GM23338 (cell line): ENCODE data around the gene TMEM271. TPM values are rescaled to one million over a fixed set of nuclear protein-coding genes. Genes with fewer than 3 reads are reported as not detected.

ENCODE experiments used
- ATAC-seq: fragments of 200-7000 bp; cut with Tn5 transposase; 3 replicates; pipeline ENCODE4 v1.9.1; 2020
- DNase-seq: peaks from one replicate; pipeline ENCODE4 v3.0.0-alpha.2; 2015; ENCODE audit warnings: low spot score
- H2AFZ ChIP-seq: fragments of 200-600 bp; sonication (generic); 2 replicates; pipeline ENCODE4 v1.8.0; 2016; ENCODE audit warnings: antibody characterized with exemption, mild to moderate bottlenecking, moderate library complexity
- H3F3A ChIP-seq: fragments of 200-600 bp; sonication (generic); replicated peaks from 2 replicates; pipeline ENCODE4 v1.8.0; 2017; ENCODE audit warnings: antibody characterized with exemption, mixed run types, low read depth
- H3K27ac ChIP-seq: fragments of 200-600 bp; sonication (generic); 2 replicates; pipeline ENCODE4 v1.6.1; 2016; ENCODE audit warnings: low read depth
- H3K27me3 ChIP-seq: fragments of 200-600 bp; sonication (generic); 2 replicates; pipeline ENCODE4 v1.8.0; 2016; ENCODE audit warnings: mild to moderate bottlenecking, mixed run types, moderate library complexity; ENCODE audit not compliant: insufficient read depth
- H3K36me3 ChIP-seq: fragments of 200-600 bp; sonication (generic); 2 replicates; pipeline ENCODE4 v1.8.0; 2016; ENCODE audit warnings: mild to moderate bottlenecking; ENCODE audit not compliant: insufficient read depth
- H3K4me1 ChIP-seq: fragments of 200-600 bp; sonication (generic); 2 replicates; pipeline ENCODE4 v1.8.0; 2016; ENCODE audit warnings: mild to moderate bottlenecking, moderate library complexity; ENCODE audit not compliant: insufficient read depth
- H3K4me2 ChIP-seq: fragments of 200-600 bp; sonication (generic); 2 replicates; pipeline ENCODE4 v1.7.1; 2017; ENCODE audit warnings: mixed run types
- H3K4me3 ChIP-seq: fragments of 200-600 bp; sonication (generic); 2 replicates; pipeline ENCODE4 v1.6.1; 2016; ENCODE audit warnings: mixed run types
- H3K79me2 ChIP-seq: fragments of 200-600 bp; sonication (generic); replicated peaks from 2 replicates; pipeline ENCODE4 v1.8.0; 2017; ENCODE audit warnings: mild to moderate bottlenecking; ENCODE audit not compliant: insufficient read depth
- H3K9me2 ChIP-seq: fragments of 200-600 bp; sonication (generic); 2 replicates; pipeline ENCODE4 v1.8.0; 2017; ENCODE audit not compliant: insufficient read depth
- H4K20me1 ChIP-seq: fragments of 200-600 bp; sonication (generic); replicated peaks from 2 replicates; pipeline ENCODE4 v1.8.0; 2017; ENCODE audit warnings: mild to moderate bottlenecking; ENCODE audit not compliant: insufficient read depth
- H3K27ac Mint-ChIP-seq: 2 replicates; pipeline ENCODE4 v1.8.0; 2020; ENCODE audit warnings: inconsistent platforms, mild to moderate bottlenecking, moderate library complexity, mixed read lengths
- H3K27me3 Mint-ChIP-seq: 3 replicates; pipeline ENCODE4 v1.8.0; 2022; ENCODE audit warnings: low read depth, mild to moderate bottlenecking, moderate library complexity, mixed read lengths, inconsistent platforms; ENCODE audit not compliant: insufficient read depth, poor library complexity
- H3K36me3 Mint-ChIP-seq: 3 replicates; pipeline ENCODE4 v1.8.0; 2021; ENCODE audit warnings: low read depth, mild to moderate bottlenecking, inconsistent platforms, moderate library complexity, mixed read lengths
- H3K4me1 Mint-ChIP-seq: 3 replicates; pipeline ENCODE4 v1.8.0; 2020; ENCODE audit warnings: mild to moderate bottlenecking, inconsistent platforms, mixed read lengths
- H3K4me3 Mint-ChIP-seq: 3 replicates; pipeline ENCODE4 v1.8.0; 2021; ENCODE audit warnings: moderate library complexity, mild to moderate bottlenecking, inconsistent platforms, mixed read lengths
- H3K9me3 Mint-ChIP-seq: 3 replicates; pipeline ENCODE4 v1.8.0; 2020; ENCODE audit warnings: moderate library complexity, mild to moderate bottlenecking, inconsistent platforms, mixed read lengths
- CREB1 ChIP-seq: fragments of 250-450 bp; sonication (Bioruptor Pico); IDR thresholded peaks from 2 replicates; pipeline ENCODE4 v1.5.0; 2020; ENCODE audit warnings: low read depth, mild to moderate bottlenecking, moderate library complexity
- CTCF ChIP-seq, 2 experiments: fragments of 200-600 bp in 1 of 2; sonication (generic) in 1 of 2; conservative IDR thresholded peaks; 2 replicates each; pipeline versions ENCODE4 v1.5.1 to v1.6.1; 2016 to 2017; ENCODE audit warnings: antibody characterized with exemption in 2 of 2, low read depth in 2 of 2, mild to moderate bottlenecking in 2 of 2, moderate library complexity in 1 of 2
- ETS1 ChIP-seq: IDR thresholded peaks from 2 replicates; pipeline ENCODE4 v1.6.1; 2016; ENCODE audit warnings: antibody characterized with exemption
- EZH2 ChIP-seq: fragments of 200-600 bp; sonication (generic); IDR thresholded peaks from one replicate; pipeline ENCODE4 v1.8.0; 2017; ENCODE audit warnings: antibody characterized with exemption, mild to moderate bottlenecking, low read depth; ENCODE audit not compliant: unreplicated experiment
- JUNB ChIP-seq: IDR thresholded peaks from one replicate; pipeline ENCODE4 v1.6.1; 2016; ENCODE audit warnings: antibody characterized with exemption; ENCODE audit not compliant: unreplicated experiment
- NANOG ChIP-seq: IDR thresholded peaks from 2 replicates; pipeline ENCODE4 v1.6.1; 2016; ENCODE audit warnings: antibody characterized with exemption, borderline replicate concordance
- POLR2AphosphoS5 ChIP-seq: IDR thresholded peaks from 2 replicates; pipeline ENCODE4 v1.6.1; 2016; ENCODE audit warnings: antibody characterized with exemption, low read depth
- REST ChIP-seq: IDR thresholded peaks from one replicate; pipeline ENCODE4 v1.6.1; 2018; ENCODE audit warnings: antibody characterized with exemption; ENCODE audit not compliant: unreplicated experiment
- STAT1 ChIP-seq: IDR thresholded peaks from one replicate; pipeline ENCODE4 v1.6.1; 2016; ENCODE audit warnings: antibody characterized with exemption; ENCODE audit not compliant: unreplicated experiment
- ZNF114 ChIP-seq: fragments of 250-450 bp; sonication (Bioruptor Pico); IDR thresholded peaks from 2 replicates; pipeline ENCODE4 v1.5.0; 2020; ENCODE audit warnings: mild to moderate bottlenecking, moderate library complexity
- ZNF331 ChIP-seq: fragments of 250-450 bp; sonication (Bioruptor Pico); IDR thresholded peaks from 2 replicates; pipeline ENCODE4 v1.5.0; 2020; ENCODE audit warnings: low read depth, mild to moderate bottlenecking, moderate library complexity
- ZNF462 ChIP-seq: fragments of 250-450 bp; sonication (Bioruptor Pico); IDR thresholded peaks from 2 replicates; pipeline ENCODE4 v1.5.0; 2020; ENCODE audit warnings: mild to moderate bottlenecking, moderate library complexity
- polyA plus RNA-seq: library from polyadenylated mRNA; unstranded; fragments of >200 nt; fragmentation: Nextera tagmentation; extraction: Ambion mirVana; gene quantifications from 2 replicates; pipeline ENCODE4 v1.2.1, GENCODE V29; 2016
- total RNA-seq: library from RNA; depleted of rRNA; stranded (reverse); fragments of >200 nt; shearing (Covaris generic); gene quantifications from 2 replicates; pipeline ENCODE4 v1.2.3, GENCODE V29; 2014

TMEM271 gene
- total and polyA plus RNA-seq, 2 experiments from 2014 or later = 0.11 TPM; not detected in 1

- Mint-ChIP-seq H3K36me3 (peaks cover 17% of the 10 kb centered on the region), H3K27ac (no peak overlapping the region), H3K4me1 (no peaks in the 10 kb centered on the region), H3K27me3 (peaks cover 2% of the 10 kb centered on the region), H3K9me3 (no peaks in the 10 kb centered on the region; the same call in 2 of the 3 replicates), H3K4me3 (no peak overlapping the region)
- TF ChIP-seq STAT1 (no peak), POLR2AphosphoS5 (no peak), ZNF331 (CRISPR knock-in tag) (no peak), NANOG (no peak), REST (no peak), ZNF462 (CRISPR knock-in tag) (no peak), ZNF114 (CRISPR knock-in tag) (no peak), JUNB (no peak), ETS1 (no peak), CREB1 (no peak), EZH2 (no peak), CTCF (conservative IDR thresholded peaks at IDR 0.05; ENCODE audit: low read depth in 2 of 2) (no peak)
- ATAC-seq (no peak), DNase-seq (no peak)
- H4K20me1 ChIP-seq = peaks cover 6% of the 10 kb centered on the region; the same call in 1 of the 2 replicates
- H2AFZ ChIP-seq = no peak overlapping the region
- H3F3A ChIP-seq = no peaks in the 10 kb centered on the region
- no peaks in the 10 kb centered on the region for H3K36me3 ChIP-seq
- H3K27ac ChIP-seq = no peak overlapping the region
- H3K4me1 ChIP-seq = no peaks in the 10 kb centered on the region
- H3K4me3 ChIP-seq = no peak overlapping the region
- no peaks in the 10 kb centered on the region for H3K79me2 ChIP-seq
- no peaks in the 10 kb centered on the region for H3K9me2 ChIP-seq
- no peaks in the 10 kb centered on the region for H3K27me3 ChIP-seq
- no peak overlapping the region for H3K4me2 ChIP-seq
Observed at GRCh38 chr4:537436-538264, 38.4 kb downstream of the TMEM271 start.
